ENCODE results near the gene MED29.
A peak's percentile ranks its signal among the peaks of the same experiment; 100 is the strongest.

GRCh38 chr19:39341719-39342604 is 49.2 kb upstream of the MED29 start, which contains the start of gene SAMD4B:
- no peak for TF ChIP-seq HDAC2 (IDR thresholded peaks at IDR 0.05)
- no peak for TF ChIP-seq ESRRA (IDR thresholded peaks at IDR 0.05; ENCODE audit: borderline replicate concordance, low read length)
- peak; percentile 96 for TF ChIP-seq CTCF (IDR thresholded peaks at IDR 0.05)
- no peak for TF ChIP-seq CHD4 (IDR thresholded peaks at IDR 0.05; ENCODE audit: borderline replicate concordance)
- no peak for TF ChIP-seq ELK1 (IDR thresholded peaks at IDR 0.05; ENCODE audit: low read depth, low read length)
- TF ChIP-seq HMGXB4 (CRISPR knock-in tag; IDR thresholded peaks at IDR 0.05; ENCODE audit: borderline replicate concordance): no peak
- TF ChIP-seq CBX8 (IDR thresholded peaks at IDR 0.05): no peak
- TF ChIP-seq MYC (IDR thresholded peaks at IDR 0.05; ENCODE audit: borderline replicate concordance, low read length): peak; percentile 14; the same call in 1 of the 2 replicates
- no peak for TF ChIP-seq CHD2 (IDR thresholded peaks at IDR 0.05; ENCODE audit: low read length, partially characterized antibody)
- TF ChIP-seq MAFK (IDR thresholded peaks at IDR 0.05; ENCODE audit: partially characterized antibody): peak; percentile 13
- TF ChIP-seq POLR2A (IDR thresholded peaks at IDR 0.05; ENCODE audit: low read length): peak; percentile 97
